CD4-positive, alpha-beta T cell treated with Interferon gamma for 1 hour (primary cell): ENCODE data around the gene ARPC5L.
"Not testable (repeated sequence)": the region's sequence is repeated elsewhere in the genome, so short reads cannot be mapped to it uniquely, and the experiment has no call there.

ENCODE experiments used
- DNase-seq: peaks from one replicate; pipeline ENCODE4 v3.0.0-alpha.2; 2020

ARPC5L gene

GRCh38 chr9:124841075-124841821 is 20.7 kb upstream of the ARPC5L start:
- DNase-seq, result no peak

GRCh38 chr9:124843456-124844034 is 18.4 kb upstream of the ARPC5L start:
- DNase-seq, result no peak

- no peak for DNase-seq
These were observed 17.6 kb upstream of the ARPC5L start for GRCh38 chr9:124844291-124844690.

GRCh38 chr9:124846467-124846866 is 15.5 kb upstream of the ARPC5L start:
- not testable (repeated sequence) for DNase-seq

- no peak for DNase-seq
These were observed 15.0 kb upstream of the ARPC5L start for GRCh38 chr9:124846969-124847368.

- no peak for DNase-seq
These were observed 12.1 kb upstream of the ARPC5L start for GRCh38 chr9:124849801-124850200.

GRCh38 chr9:124852121-124852828 is 9.7 kb upstream of the ARPC5L start:
- DNase-seq, result no peak

GRCh38 chr9:124852829-124853531 is 8.9 kb upstream of the ARPC5L start, which contains the start of gene WDR38:
TSS of gene WDR38 (plus strand) at chr9:124853460. CDS start at chr9:124853532, 72 bp downstream.
- peak; percentile 90 for DNase-seq

GRCh38 chr9:124853605-124854143 is 8.3 kb upstream of the ARPC5L start:
- DNase-seq, result no peak

GRCh38 chr9:124854161-124854560 is 7.8 kb upstream of the ARPC5L start:
- no peak for DNase-seq

- DNase-seq, result no peak
These were observed 7.1 kb upstream of the ARPC5L start for GRCh38 chr9:124854822-124855221.

GRCh38 chr9:124855566-124855943 is 6.4 kb upstream of the ARPC5L start:
- DNase-seq, result no peak

GRCh38 chr9:124855944-124856765 is 5.8 kb upstream of the ARPC5L start:
- no peak for DNase-seq

- no peak for DNase-seq
These were observed 4.3 kb upstream of the ARPC5L start for GRCh38 chr9:124857533-124858162.

GRCh38 chr9:124858330-124859046 is 3.4 kb upstream of the ARPC5L start:
- DNase-seq, result no peak

- DNase-seq, result no peak
These were observed 1.9 kb upstream of the ARPC5L start for GRCh38 chr9:124859803-124860581.

GRCh38 chr9:124860582-124861341 is 1.2 kb upstream of the ARPC5L start:
- DNase-seq, result no peak

GRCh38 chr9:124863371-124863871 is 1.5 kb downstream of the ARPC5L start:
- DNase-seq, result no peak
